OCI-LY7 (cell line): ENCODE measurements around the gene BAG1. TPM values are rescaled to one million over a fixed set of nuclear protein-coding genes. Genes with fewer than 3 reads are reported as not detected.

Experiments
- BruUV-seq: library from RNA; stranded (reverse); fragments of 400-500 nt; replicated peaks from 2 replicates; lab custom pipeline; 2021; lab: Mats Ljungman, UMichigan
- CTCF ChIA-PET: fragments of 300-600 bp; sonication (Branson Sonifier 250); formaldehyde crosslinking; loops from one replicate; lab custom pipeline; 2022; ENCODE audit warnings: antibody characterized with exemption; ENCODE audit not compliant: unreplicated experiment; lab: Charles Lee
- POLR2A ChIA-PET: fragments of 300-600 bp; sonication (Branson Sonifier 250); formaldehyde crosslinking; loops from one replicate; lab custom pipeline; 2022; ENCODE audit warnings: antibody characterized with exemption; lab: Charles Lee
- DNase-seq: peaks from one replicate; pipeline ENCODE4 v3.0.0-alpha.2; 2015; ENCODE audit warnings: low spot score
- H2AFZ ChIP-seq: fragments of 200-600 bp; sonication (generic), shearing (Covaris generic); 2 replicates; pipeline ENCODE4 v1.6.1; 2014; ENCODE audit warnings: mild to moderate bottlenecking, antibody characterized with exemption, low read length, moderate library complexity
- H3K27ac ChIP-seq: fragments of 200-600 bp; sonication (generic); 2 replicates; pipeline ENCODE4 v1.5.1; 2014; ENCODE audit warnings: mixed run types, low read depth, mild to moderate bottlenecking, moderate library complexity, low read length, inconsistent platforms; ENCODE audit not compliant: poor library complexity, severe bottlenecking
- H3K36me3 ChIP-seq: fragments of 200-600 bp; sonication (generic); 2 replicates; pipeline ENCODE4 v1.6.1; 2014; ENCODE audit warnings: mild to moderate bottlenecking, antibody characterized with exemption, low read length, moderate library complexity, mixed read lengths; ENCODE audit not compliant: insufficient read depth
- H3K4me1 ChIP-seq: fragments of 200-600 bp; sonication (generic); 2 replicates; pipeline ENCODE4 v1.5.1; 2014; ENCODE audit warnings: mild to moderate bottlenecking, low read length; ENCODE audit not compliant: insufficient read depth, poor library complexity, severe bottlenecking
- H3K4me2 ChIP-seq: fragments of 200-600 bp; sonication (generic); 2 replicates; pipeline ENCODE4 v1.6.1; 2014; ENCODE audit warnings: mild to moderate bottlenecking, low read length
- H3K4me3 ChIP-seq: fragments of 200-600 bp; sonication (generic); 2 replicates; pipeline ENCODE4 v1.5.1; 2014; ENCODE audit warnings: mild to moderate bottlenecking, low read depth, low read length; ENCODE audit not compliant: poor library complexity, severe bottlenecking
- H3K79me2 ChIP-seq: fragments of 200-600 bp; sonication (generic); 2 replicates; pipeline ENCODE4 v1.6.1; 2016; ENCODE audit warnings: low read depth, mild to moderate bottlenecking, low read length, moderate library complexity, mixed read lengths; ENCODE audit not compliant: insufficient read depth
- H3K9me2 ChIP-seq: fragments of 200-600 bp; sonication (generic); 2 replicates; pipeline ENCODE4 v1.6.1; 2016; ENCODE audit warnings: mild to moderate bottlenecking, low read length, mixed read lengths; ENCODE audit not compliant: insufficient read depth
- H3K9me3 ChIP-seq: fragments of 200-600 bp; sonication (generic); 2 replicates; pipeline ENCODE4 v1.6.1; 2014; ENCODE audit warnings: mild to moderate bottlenecking, mixed run types, low read length, mixed read lengths
- H4K20me1 ChIP-seq: fragments of 200-600 bp; sonication (generic); 2 replicates; pipeline ENCODE4 v1.6.1; 2014; ENCODE audit warnings: mild to moderate bottlenecking, antibody characterized with exemption, low read length, moderate library complexity, mixed read lengths; ENCODE audit not compliant: insufficient read depth
- CTCF ChIP-seq: fragments of 200-600 bp; sonication (generic); conservative IDR thresholded peaks from 2 replicates; pipeline ENCODE4 v1.5.1; 2014; ENCODE audit warnings: mild to moderate bottlenecking, antibody characterized with exemption, low read length, moderate library complexity, mixed read lengths
- EZH2phosphoT487 ChIP-seq: fragments of 200-600 bp; sonication (generic); IDR thresholded peaks from 2 replicates; pipeline ENCODE4 v1.6.1; 2018; ENCODE audit warnings: low read depth, borderline replicate concordance, mild to moderate bottlenecking, mixed run types, antibody characterized with exemption, low read length, moderate library complexity, mixed read lengths
- intact Hi-C: fragments of 100-400 bp; cut with micrococcal nuclease; formaldehyde crosslinking; loops from one replicate; pipeline ENCODE4 v1.10.0; 2022; ENCODE audit not compliant: unreplicated experiment
- total RNA-seq, 2 experiments: library from RNA; depleted of rRNA in 1 of 2; stranded (reverse); fragments of >200 nt in 1 of 2; shearing (Covaris generic) in 1 of 2; gene quantifications; 2 replicates each; pipeline ENCODE4 v1.2.3, GENCODE V29; 2014 to 2022

The BAG1 gene
- total RNA-seq, 2 experiments from 2014 or later = 48.1 to 86.0 TPM

- CTCF ChIA-PET = no interaction called here
- H3K9me3 ChIP-seq = no peaks in the 10 kb centered on the region
Observed at GRCh38 chr9:33270146-33270545, 5.6 kb upstream of the BAG1 start.

GRCh38 chr9:33267151-33267767 lies 2.8 kb upstream of the BAG1 start:
- POLR2A ChIA-PET = interaction anchor here (0.6 to 0.8 kb wide), 2 partner anchors 65 to 85 kb away, joined by 3 to 4 read pairs; no protein-coding TSS in a partner anchor
- H3K4me2 ChIP-seq = no peak overlapping the region; the same call in 1 of the 2 replicates

More at GRCh38 chr9:33270146-33270545, 5.6 kb upstream of the BAG1 start:
- POLR2A ChIA-PET = interaction anchor here (1.0 to 1.3 kb wide), 2 partner anchors 8 to 15 kb away, joined by 3 read pairs; no protein-coding TSS in a partner anchor
- Histone ChIP-seq H4K20me1 (no peaks in the 10 kb centered on the region), H3K4me1 (peaks cover 7% of the 10 kb centered on the region), H3K9me2 (no peaks in the 10 kb centered on the region), H3K36me3 (peaks cover 73% of the 10 kb centered on the region), H3K4me3 (no peak overlapping the region), H3K27ac (no peak overlapping the region), H3K79me2 (peaks cover 8% of the 10 kb centered on the region; the same call in 1 of the 2 replicates), H2AFZ (no peak overlapping the region), H3K4me2 (no peak overlapping the region)
- TF ChIP-seq CTCF = no peak
- no peak for TF ChIP-seq EZH2phosphoT487
- intact Hi-C loops = no loop called here
- BruUV-seq = no TSS peak
- DNase-seq = no peak

More at GRCh38 chr9:33267151-33267767, 2.8 kb upstream of the BAG1 start:
- Histone ChIP-seq H3K27ac (no peak overlapping the region), H3K9me3 (no peaks in the 10 kb centered on the region), H4K20me1 (no peaks in the 10 kb centered on the region), H2AFZ (no peak overlapping the region), H3K36me3 (peaks cover 63% of the 10 kb centered on the region), H3K79me2 (peaks cover 28% of the 10 kb centered on the region), H3K4me1 (peaks cover 12% of the 10 kb centered on the region), H3K9me2 (no peaks in the 10 kb centered on the region), H3K4me3 (no peak overlapping the region)
- no peak for DNase-seq
- TF ChIP-seq CTCF = no peak
- no peak for TF ChIP-seq EZH2phosphoT487
- CTCF ChIA-PET = no interaction called here
- no TSS peak for BruUV-seq
- intact Hi-C loops = no loop called here
